ENCODE results near the gene GPR22.

The GPR22 gene

DNA sequence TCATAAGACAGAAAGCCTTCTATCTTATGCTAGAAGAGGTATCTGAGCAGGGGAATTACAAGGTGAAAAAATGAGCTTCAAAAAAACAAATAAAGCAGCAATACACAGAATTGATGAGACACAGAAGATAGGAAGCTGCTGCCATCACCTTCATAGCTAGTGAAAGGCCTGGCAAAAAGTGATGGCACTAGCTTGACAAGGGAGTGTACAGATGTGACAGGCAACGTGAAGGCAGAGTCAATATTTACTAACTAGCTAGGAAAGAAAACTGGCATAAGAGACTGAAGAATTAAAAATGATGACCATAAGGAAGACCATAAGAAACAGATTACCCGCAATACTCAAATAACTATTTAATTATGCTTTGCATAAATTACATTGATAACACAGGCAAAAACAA lies 9.4 kb downstream of the GPR22 start:
- no peak for FAIRE-seq

DNA sequence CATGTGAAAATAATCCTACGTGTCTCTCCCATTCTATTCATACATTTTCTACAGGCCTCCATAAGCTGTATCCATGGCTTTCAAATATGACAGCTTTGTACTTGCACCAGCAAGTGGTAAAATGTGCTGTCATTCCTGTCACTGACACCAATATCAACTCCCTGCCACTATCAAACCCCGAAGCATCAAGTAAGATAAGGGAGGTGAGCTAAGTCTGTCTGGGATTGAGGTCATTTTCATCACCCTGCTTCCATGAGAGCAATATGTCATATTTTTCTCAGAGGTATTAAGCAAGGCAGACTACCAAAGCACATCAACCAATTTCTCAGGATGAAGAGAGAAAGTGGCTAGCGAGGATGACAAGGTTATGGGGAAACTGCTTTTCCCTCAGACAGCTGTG lies 11.1 kb downstream of the GPR22 start:
- no peak for FAIRE-seq

DNA sequence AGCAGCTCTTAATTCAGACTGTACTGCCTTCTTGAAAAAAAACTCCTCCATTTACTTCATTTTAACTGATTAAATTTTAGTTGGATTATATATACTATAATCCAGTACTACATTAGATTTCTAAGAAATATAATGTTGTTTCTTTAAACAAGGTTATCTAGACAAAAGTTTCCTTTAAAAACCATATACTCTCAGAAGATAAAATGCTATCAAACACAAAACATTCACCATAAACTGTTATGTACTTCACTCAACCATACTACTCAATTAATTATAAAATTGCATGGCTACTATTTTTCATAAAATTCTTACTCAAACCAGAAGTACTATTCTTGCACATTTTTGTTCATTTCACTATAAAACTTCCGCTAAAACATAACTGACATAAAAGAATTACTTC lies 12.7 kb downstream of the GPR22 start:
- no peak for FAIRE-seq

DNA sequence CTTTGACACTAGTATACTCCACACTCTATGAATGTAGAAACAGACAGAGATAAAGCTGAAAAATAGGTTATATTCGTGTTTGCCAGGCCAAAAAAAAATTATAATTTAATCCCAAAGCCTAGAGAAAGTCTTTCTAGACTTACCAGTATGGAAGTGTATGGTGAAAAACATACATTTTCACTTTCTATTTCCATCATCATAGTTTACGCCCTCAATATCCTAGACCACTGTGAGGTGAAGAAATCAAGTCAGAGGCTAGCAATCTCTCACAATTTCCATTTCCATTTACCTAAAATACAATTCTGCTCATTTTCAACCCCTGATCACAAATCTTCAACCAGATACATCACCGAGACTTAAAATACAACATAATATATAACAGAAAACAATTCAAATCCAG lies 16.2 kb downstream of the GPR22 start:
- no peak for FAIRE-seq

DNA sequence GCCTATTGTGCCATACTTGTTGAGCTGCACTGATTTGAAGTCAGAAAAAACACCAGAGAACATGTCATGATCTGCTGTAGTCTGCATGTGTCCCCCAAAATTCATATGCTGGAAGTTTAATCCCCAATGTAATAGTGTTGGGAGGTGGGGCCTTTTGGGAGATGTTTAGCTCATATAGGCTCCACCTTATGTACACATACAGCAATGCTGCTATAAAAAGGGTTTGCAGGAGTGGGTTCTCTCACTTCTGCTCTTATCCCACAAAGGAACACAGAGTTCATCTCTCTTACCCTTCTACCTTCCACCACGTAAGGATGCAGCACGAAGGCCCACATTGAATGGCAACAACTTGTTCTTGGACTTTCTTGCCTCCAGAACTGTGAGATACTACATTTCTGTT lies 23.0 kb downstream of the GPR22 start:
- FAIRE-seq, result no peak

DNA sequence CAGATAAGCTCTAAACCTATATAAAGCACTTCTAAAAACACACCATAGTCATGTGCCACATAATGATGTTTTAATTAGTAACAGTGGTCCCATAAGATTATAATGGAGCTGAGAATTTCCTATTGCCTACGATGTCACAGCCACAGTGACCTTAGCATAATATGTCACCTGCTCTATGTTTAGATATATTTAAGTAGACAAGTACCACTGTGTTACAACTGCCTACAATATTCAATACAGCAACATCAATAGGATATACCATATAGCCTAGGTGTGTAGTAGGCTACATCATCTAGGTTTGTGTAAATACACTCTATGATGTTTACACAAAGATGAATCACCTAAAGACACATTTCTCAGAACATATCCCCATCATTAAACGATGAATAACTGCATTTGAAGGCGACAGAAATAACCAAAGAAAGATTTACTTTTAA lies 24.5 kb downstream of the GPR22 start:
- no peak for FAIRE-seq

DNA sequence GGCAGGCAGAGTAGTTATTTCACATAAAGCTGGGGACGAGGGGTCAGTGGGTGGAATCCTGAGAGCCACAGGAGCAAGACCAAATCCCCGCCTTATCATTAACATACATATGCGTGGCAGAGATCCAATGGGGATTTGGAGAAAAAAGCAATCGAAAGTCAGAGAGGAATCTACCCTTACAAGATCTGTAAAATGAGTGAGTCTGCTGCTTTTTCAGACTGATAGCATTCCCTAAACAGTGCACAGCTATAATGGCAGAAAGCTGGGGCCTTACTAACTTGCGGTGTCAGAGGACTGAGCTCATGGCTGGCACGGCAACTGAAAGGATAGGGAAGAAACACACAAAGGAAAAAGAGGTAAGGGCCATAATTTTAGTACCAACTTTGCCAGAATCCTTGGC lies 25.0 kb downstream of the GPR22 start:
- no peak for FAIRE-seq

DNA sequence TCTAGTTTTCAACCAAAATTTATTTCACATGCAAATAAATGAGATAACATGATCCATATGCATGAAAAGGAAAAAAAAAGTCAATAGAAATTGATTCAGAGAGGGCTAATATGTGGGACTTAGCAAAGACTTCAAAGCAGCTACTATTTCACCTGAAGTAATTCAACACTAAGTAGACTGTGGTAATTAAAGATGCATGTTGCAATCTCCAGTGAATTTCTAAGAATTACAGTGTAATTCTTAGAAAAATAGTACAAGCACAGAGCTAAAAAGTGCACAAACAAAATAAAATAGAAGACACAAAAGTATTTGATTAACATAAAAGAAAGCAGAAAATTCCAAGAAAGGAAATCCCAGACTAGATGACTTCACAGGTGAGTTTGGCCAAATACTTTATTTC lies 25.7 kb downstream of the GPR22 start:
- no peak for FAIRE-seq

DNA sequence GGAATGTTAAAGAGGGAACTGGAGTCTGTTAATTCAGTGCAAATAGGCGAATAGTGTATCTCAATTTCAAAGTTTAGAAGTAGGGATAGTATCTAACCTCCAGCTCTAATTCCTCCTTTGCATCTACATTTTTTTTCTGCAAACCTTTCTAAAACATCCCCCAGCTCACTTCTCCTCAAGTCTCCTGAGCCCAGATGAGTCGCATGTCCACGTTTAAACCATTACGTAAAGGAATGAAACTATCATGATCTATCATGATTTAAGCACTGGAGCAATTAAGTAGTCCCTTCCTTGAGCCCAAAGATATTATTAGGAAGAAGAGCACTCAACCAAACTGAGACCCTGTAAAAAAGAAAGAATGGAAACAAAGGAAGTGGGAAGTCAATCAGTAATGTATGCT lies 29.9 kb downstream of the GPR22 start:
- FAIRE-seq, result no peak

DNA sequence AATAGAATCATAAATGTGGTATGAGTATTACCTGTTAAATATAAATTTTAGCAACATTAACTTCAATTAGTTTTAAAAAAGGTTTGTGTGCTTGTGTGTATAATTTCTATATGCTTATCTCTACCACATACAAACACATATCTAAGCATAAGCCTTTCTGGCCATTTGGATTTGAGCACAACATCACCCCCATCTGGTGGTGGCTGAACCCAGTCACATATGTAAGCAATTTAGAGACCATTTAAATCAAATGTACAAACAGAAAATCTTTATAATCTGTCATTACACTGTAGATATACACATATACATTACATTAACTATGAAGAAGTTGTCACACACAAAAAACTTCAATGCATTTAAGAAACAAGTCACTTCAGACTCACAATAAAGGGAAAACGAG lies 31.7 kb downstream of the GPR22 start:
- no peak for FAIRE-seq

DNA sequence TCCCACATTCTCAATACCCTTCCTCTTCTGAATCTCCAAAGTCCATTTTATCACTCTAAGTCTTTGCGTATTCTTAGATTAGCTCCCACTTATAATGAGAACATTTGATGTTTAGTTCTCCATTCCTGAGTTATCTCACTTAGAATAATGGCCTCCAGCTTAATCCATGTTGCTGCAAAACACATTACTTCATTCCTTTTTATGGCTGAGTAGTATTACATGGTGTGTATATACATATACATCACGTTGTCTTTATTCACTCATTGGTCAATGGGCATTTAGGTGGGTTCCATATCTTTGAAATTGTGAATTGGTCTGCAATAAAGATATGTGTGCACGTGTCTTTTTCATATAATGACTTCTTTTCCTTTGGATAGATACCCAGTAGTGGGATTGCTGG lies 32.3 kb downstream of the GPR22 start:
- no peak for FAIRE-seq

DNA sequence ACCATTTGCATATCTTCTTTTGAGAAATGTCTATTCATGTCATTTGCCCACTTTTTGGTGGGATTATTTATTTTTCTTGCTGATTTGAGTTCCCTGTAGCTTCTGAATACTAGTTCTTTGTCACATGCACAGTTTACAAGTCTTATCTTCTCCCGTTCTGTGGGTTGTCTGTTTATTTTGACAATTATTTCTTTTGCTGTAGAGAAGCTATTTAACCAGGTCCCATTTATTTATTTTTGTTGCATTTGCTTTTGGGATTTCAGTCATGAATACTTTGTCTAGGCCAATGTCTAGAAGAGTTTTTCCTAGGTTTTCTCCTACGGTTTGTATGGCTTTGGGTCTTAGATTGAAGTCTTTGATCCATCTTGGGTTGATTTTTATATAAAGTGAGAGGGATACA lies 32.9 kb downstream of the GPR22 start:
- FAIRE-seq, result no peak

DNA sequence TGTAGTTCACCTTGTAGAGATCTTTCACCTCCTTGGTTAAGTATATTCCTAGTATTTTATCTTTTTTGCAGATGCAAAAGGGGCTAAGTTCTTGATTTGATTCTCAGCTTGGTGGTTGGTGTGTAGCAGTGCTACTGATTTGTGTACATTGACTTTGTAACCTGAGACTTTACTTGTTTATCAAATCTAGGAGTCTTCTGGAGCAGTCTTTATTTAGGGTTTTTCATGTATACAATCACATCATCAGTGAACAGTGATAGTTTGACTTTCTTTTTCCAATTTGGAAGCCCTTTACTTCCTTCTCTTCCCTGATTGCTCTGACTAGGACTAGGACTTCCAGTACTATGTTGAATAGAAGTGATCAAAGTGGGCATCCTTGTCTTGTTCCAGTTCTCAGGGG lies 33.8 kb downstream of the GPR22 start:
- no peak for FAIRE-seq

DNA sequence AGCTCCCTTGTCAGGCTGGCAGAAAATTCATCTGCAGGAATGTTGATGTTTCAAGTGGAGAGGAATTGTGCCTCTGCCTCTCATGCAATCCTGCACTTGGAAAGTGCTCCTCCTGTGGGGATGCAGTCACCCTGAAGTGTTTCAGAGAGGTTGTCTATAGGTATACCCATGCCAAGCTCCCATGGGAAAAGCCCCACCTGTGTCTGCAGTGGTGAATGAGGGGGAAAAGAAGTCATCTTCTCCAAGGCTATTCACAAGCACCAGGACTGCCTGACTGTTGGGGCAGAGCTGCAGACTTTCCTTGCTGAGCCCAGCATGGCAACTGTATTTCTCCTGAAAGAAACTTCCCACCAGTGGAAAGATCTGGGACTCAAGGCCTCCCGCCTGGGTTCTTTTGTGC lies 35.5 kb downstream of the GPR22 start:
- FAIRE-seq, result no peak

DNA sequence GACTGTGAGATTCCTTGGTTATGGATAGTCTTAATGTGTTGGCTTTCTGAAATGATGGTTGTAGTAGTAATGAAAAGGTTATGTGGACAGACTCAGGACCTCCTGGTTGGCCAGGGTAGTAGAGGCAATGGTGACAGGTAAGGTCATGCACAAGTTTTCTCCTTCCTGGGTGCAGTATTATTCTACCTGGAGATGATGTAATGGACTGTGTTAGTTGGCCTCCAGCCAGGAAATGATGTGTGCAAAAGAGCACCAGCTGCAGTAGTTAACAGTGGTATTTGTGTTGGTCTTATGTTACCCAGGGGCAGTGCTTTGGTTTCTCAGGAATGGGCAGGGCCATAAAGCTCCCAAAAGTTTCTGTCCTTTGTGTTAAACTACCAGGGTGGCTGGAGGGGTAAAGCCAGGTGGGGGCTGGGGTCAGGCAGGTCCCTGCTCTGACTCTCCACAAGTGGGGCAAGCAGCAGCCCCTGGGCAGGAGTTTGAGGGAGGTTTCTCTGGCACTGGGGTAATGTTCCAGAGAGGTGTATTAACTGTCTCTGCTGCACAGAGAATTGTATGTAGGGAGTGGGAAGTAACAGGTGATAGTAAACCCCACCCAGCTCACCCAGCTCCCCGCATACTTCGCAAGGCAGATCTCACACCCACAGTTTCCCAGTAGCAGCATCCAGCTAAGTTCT lies 36.3 kb downstream of the GPR22 start:
- no peak for FAIRE-seq

DNA sequence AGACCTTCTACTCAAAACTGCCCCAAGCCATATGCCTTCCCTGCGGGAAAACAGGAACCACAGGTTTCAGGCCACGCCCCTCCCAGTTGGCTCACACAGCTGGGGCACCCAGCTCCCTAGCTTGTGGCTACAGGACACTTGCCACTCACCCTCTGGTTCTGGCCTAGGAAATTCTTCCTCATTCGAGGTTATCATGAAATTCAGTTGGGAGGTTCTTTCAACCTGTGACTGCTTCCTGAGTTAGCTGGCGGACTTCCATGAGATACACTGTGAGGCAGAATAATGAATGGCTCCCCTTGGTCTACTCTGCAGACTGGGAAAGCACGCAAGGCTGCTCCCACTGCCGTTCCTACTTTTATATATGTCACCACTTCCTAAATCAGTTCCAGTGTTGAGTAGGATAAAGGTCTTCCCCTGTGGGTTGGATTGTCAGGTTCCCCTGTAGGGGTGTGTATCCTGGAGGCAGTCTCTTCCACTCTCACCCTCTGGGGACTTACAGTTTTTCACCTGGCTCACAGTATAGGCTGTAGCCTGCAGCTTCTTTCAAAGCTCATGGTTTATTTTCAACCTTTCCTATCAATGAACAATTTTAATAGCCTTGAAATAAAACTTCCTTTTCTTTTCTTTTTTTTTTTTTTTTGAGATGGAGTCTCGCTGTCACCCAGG lies 37.0 kb downstream of the GPR22 start:
- no peak for FAIRE-seq

Data from colon (tissue), 2 donors.